Mucosa of descending colon (tissue), 3 donors: ENCODE results near the gene NEUROG1. TPM values are rescaled to one million over a fixed set of nuclear protein-coding genes. Genes with fewer than 3 reads are reported as not detected.

ENCODE experiments used
- ATAC-seq: fragments of 200-7000 bp; cut with Tn5 transposase; one replicate; pipeline ENCODE4 v1.9.1; 2020; ENCODE audit warnings: mild to moderate bottlenecking, moderate library complexity
- DNase-seq, 3 donors: peaks; one replicate each; pipeline ENCODE4 v3.0.0-alpha.2; 2020
- H3K36me3 ChIP-seq: fragments of 200-600 bp; one replicate; pipeline ENCODE4 v1.8.0; 2021; ENCODE audit warnings: low read depth, mild to moderate bottlenecking
- H3K4me1 ChIP-seq: fragments of 200-600 bp; one replicate; pipeline ENCODE4 v1.8.0; 2021; ENCODE audit warnings: low read depth, mild to moderate bottlenecking
- H3K4me3 ChIP-seq: fragments of 200-600 bp; one replicate; pipeline ENCODE4 v1.8.0; 2021; ENCODE audit warnings: mild to moderate bottlenecking
- H3K9me3 ChIP-seq: fragments of 200-600 bp; one replicate; pipeline ENCODE4 v1.8.0; 2021; ENCODE audit warnings: mild to moderate bottlenecking
- CTCF ChIP-seq: fragments of 200-600 bp; IDR thresholded peaks from one replicate; pipeline ENCODE4 v1.8.0; 2022; ENCODE audit warnings: antibody characterized with exemption, mild to moderate bottlenecking
- intact Hi-C, 2 donors: fragments of 100-400 bp; cut with DNase I in 1 of 2; cut with micrococcal nuclease in 1 of 2; formaldehyde crosslinking; loops; one replicate each; pipeline versions ENCODE4 v1.11.0 to v1.11.1; 2022; cut with DNase I, micrococcal nuclease
- total RNA-seq, 3 donors: library from RNA; stranded (reverse); fragmentation: NEBNext Ultra II Directional in 2 of 3; extraction: Animal tissue kit (Norgen Biotek cat#: 25700) in 2 of 3; gene quantifications; one replicate each; pipeline versions ENCODE4 v1.2.1 to v1.2.4, GENCODE V29; 2021 to 2023
- donor health status: DM: no; HTN: no; CAD: no; lungs with moderate emphysema.
- donor health status: DM: no; HTN: no; CAD: no.
- donor health status: DM: no; HTN: yes; CAD: no.

NEUROG1 gene
- total RNA-seq, 3 donors from 2014 or later: not detected

DNA sequence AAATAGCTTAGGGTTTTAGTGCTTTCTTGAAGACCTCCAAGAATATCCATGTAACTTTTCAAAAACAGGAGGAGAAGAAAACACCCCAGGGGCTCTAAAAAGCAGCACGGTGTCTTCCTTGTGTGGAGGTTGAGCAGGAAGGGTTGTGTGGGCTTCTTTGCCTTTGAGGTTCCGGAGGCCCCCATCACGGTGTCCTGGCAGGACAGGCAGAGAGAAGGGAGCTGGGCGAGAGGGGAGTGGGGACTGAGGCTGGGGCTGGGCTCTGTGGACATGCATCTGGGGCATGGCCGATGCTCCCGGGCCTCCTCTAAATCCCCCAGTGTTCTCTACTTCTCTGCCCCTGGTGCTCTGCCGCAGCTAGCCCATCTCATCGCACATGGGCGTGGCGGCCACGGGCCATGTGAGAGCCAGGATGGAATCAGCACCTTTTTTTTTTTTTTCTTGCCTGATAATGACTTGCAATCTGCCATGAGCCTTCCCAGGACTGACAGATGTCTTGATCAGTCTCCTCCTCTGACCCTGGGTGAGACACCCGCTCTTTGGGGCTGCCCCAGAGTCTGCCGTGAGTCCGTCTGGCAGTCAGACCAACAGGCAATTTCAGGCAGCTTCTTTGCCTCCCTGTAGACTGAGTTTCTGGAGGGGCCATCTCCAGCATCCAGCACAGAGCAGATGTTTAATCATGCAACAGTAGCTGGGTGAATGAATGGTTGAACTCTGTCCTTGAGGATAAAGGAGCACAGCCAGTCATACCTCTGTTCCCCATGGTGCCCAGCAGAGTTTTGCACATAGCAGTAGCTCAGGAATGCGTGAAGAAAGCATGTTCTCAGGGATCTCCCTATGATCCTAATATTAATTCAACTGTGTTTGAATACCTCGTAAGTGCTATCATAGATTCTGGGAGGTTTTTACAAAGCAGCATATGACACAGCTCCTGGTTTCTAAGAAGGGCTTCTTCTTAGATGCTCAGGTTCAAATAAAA, 30.9 kb upstream of the NEUROG1 start:
- H3K4me1 ChIP-seq: no peaks in the 10 kb centered on the region
- ATAC-seq (no peak), DNase-seq (no peak)
- H3K36me3 ChIP-seq: no peaks in the 10 kb centered on the region
- intact Hi-C loops: loop anchor here in 1 of 2 donors (10.0 kb wide), 1 partner anchor 158 kb away; no protein-coding TSS in a partner anchor
- H3K9me3 ChIP-seq: no peaks in the 10 kb centered on the region
- no peak for TF ChIP-seq CTCF
- no peak overlapping the region for H3K4me3 ChIP-seq

DNA sequence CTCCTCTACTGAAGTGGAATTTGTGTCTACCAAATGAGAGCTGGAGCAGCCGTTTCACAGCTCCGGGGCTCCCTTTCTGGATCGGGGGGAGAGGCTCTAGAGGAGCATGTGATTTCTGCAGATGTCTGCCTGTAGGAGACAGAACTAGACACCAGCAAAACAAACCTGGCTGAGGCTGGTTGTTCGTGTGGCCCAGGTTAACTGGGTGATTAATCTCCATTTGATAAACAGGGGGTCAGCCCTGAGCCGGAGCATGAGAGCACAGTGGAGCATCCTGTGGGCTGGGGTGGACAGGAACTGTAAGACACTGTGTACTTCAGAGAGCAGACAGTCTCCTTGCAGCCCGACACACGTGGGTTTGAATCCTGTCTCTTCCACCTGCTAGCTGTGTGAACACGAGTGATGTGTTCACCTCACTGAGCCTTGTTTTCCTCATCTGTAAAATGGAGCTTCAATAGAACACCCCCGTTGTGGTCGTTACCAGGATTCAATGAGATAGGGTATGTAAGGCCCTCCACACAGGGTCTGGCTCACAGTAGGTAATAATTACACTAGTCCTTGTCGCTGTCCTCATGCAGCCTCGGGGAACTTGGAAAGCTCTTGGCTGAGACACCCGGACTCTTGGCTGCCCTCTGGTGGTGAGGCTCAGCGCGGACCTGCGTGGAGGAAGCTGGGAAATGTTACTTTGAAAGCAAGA, 30.1 kb upstream of the NEUROG1 start:
- no peak overlapping the region for H3K4me3 ChIP-seq
- DNase-seq (peak in 2 of 3 donors; percentile 87 to 91), ATAC-seq (peak; percentile 80)
- H3K9me3 ChIP-seq: no peaks in the 10 kb centered on the region
- H3K36me3 ChIP-seq: no peaks in the 10 kb centered on the region
- TF ChIP-seq CTCF: peak; percentile 88
- intact Hi-C loops: loop anchor here in 1 of 2 donors (10.0 kb wide), 1 partner anchor 159 kb away; no protein-coding TSS in a partner anchor
- H3K4me1 ChIP-seq: no peaks in the 10 kb centered on the region

DNA sequence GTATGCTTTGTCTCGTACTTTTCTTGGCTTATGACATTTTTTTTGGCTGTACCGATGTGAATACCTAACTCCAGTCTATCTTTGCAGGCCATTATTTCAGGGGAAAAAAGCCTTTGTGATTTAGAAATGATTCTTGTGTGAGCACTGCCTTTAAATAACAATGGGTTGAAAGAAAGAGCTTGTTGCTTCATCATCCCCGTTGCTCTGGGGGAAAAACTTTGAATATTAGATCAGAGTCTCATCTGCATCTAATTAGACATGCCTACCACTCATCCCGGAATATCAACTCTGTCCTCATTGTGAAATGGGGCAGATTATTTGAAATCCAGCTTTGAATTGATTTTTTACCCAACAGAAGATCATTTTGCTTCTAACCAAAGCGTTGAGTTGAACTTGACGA, 29.5 kb upstream of the NEUROG1 start:
- no peak for ATAC-seq
- DNase-seq: no peak
- Histone ChIP-seq H3K4me1 (no peaks in the 10 kb centered on the region), H3K4me3 (no peak overlapping the region), H3K36me3 (no peaks in the 10 kb centered on the region), H3K9me3 (no peaks in the 10 kb centered on the region)
- intact Hi-C loops: loop anchor here in 1 of 2 donors (10.0 kb wide), 1 partner anchor 160 kb away; no protein-coding TSS in a partner anchor
- no peak for TF ChIP-seq CTCF

DNA sequence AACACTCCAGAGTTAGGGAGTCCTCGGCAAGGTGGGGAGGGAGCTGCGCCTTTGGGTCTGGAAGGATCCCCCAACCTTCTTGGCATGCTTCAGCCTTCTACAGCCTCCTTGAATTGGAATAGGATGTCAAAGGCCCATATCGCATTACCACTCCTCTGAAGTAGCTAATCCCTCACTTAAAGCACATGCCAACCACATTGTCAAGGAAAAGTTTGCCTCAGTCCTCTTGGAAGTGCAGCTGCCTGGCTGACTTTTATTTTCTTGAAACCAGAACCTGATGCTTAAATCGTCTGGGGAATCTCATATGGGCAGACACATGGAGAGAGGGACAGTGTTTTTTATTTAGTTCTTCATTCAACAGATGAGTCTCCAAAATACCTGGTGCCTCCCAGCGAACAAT, 28.6 kb upstream of the NEUROG1 start:
- Histone ChIP-seq H3K4me1 (no peaks in the 10 kb centered on the region), H3K4me3 (no peak overlapping the region), H3K9me3 (no peaks in the 10 kb centered on the region), H3K36me3 (no peaks in the 10 kb centered on the region)
- ATAC-seq (no peak), DNase-seq (no peak)
- TF ChIP-seq CTCF: no peak
- intact Hi-C loops: loop anchor here in 1 of 2 donors (5.0 to 10.0 kb wide), 2 partner anchors 160 to 268 kb away; partner anchors contain the start of gene SLC25A48

DNA sequence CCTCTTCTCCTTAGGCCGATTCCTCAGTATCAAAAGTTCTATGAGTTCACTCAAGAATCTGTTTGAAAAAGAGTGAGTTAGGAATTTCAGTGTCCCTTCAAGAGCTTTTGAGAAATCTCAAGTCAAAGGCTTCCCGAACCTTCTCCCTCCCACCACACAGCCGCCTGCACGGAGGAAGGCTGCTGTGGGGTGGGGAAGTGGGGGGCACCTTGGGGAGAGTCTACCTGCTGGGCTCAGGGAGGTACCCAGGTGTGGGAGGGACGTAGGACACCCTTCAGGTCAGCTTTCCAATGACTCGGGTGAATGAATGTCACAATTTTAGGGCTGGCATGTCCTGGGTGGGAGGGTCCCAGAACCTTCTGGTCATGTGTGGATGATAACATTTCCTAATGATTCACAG, 25.5 kb upstream of the NEUROG1 start:
- intact Hi-C loops: loop anchor here (2.0 to 10.0 kb wide), 3 partner anchors 164 to 271 kb away; partner anchors contain the start of gene SLC25A48 (in 1 of the 2)
- H3K36me3 ChIP-seq: no peaks in the 10 kb centered on the region
- TF ChIP-seq CTCF: no peak
- no peak for DNase-seq
- ATAC-seq: no peak
- no peaks in the 10 kb centered on the region for H3K4me1 ChIP-seq
- no peak overlapping the region for H3K4me3 ChIP-seq
- no peaks in the 10 kb centered on the region for H3K9me3 ChIP-seq
